H9 (cell line): ENCODE measurements around the gene IL1RAPL1. TPM values are rescaled to one million over a fixed set of nuclear protein-coding genes. Genes with fewer than 3 reads are reported as not detected.

ENCODE experiments used
- DNase-seq: peaks from one replicate; pipeline ENCODE4 v3.0.0-alpha.2; 2017
- H2AFZ ChIP-seq: one replicate; pipeline ENCODE4 v1.6.1; 2013; ENCODE audit warnings: mild to moderate bottlenecking, low read length, control low read depth, moderate library complexity
- H2AK5ac ChIP-seq: 2 replicates; pipeline ENCODE4 v1.6.1; 2013; ENCODE audit warnings: low read length, control low read depth, mixed read lengths; ENCODE audit not compliant: insufficient read length
- H2BK120ac ChIP-seq: one replicate; pipeline ENCODE4 v1.6.1; 2013; ENCODE audit warnings: low read depth, mild to moderate bottlenecking, low read length, control low read depth, inconsistent platforms; ENCODE audit not compliant: poor library complexity, severe bottlenecking
- H2BK12ac ChIP-seq: 2 replicates; pipeline ENCODE4 v1.6.1; 2013; ENCODE audit warnings: low read length, control low read depth, mixed read lengths, low read depth; ENCODE audit not compliant: insufficient read length
- H2BK15ac ChIP-seq: 2 replicates; pipeline ENCODE4 v1.6.1; 2013; ENCODE audit warnings: low read depth, low read length, control low read depth
- H2BK20ac ChIP-seq: one replicate; pipeline ENCODE4 v1.6.1; 2013; ENCODE audit warnings: low read depth, mild to moderate bottlenecking, low read length, control low read depth, inconsistent platforms; ENCODE audit not compliant: poor library complexity, severe bottlenecking
- H2BK5ac ChIP-seq: 2 replicates; pipeline ENCODE4 v1.6.1; 2013; ENCODE audit warnings: low read length, control low read depth, mixed read lengths; ENCODE audit not compliant: insufficient read length
- H3K14ac ChIP-seq: 2 replicates; pipeline ENCODE4 v1.6.1; 2013; ENCODE audit warnings: low read length, control low read depth; ENCODE audit not compliant: insufficient read depth
- H3K18ac ChIP-seq: 2 replicates; pipeline ENCODE4 v1.6.1; 2013; ENCODE audit warnings: low read depth, mild to moderate bottlenecking, mixed read lengths, low read length, control low read depth; ENCODE audit not compliant: insufficient read length
- H3K23ac ChIP-seq: 2 replicates; pipeline ENCODE4 v1.6.1; 2013; ENCODE audit warnings: low read length, control low read depth, mixed read lengths, low read depth; ENCODE audit not compliant: insufficient read length
- H3K23me2 ChIP-seq: 2 replicates; pipeline ENCODE4 v1.6.1; 2013; ENCODE audit warnings: low read depth, mild to moderate bottlenecking, mixed read lengths, low read length, control low read depth; ENCODE audit not compliant: insufficient read length, poor library complexity, severe bottlenecking
- H3K27ac ChIP-seq: 2 replicates; pipeline ENCODE4 v1.5.1; 2013; ENCODE audit warnings: low read length, control low read depth, mixed read lengths, low read depth; ENCODE audit not compliant: insufficient read length
- H3K27me3 ChIP-seq: 2 replicates; pipeline ENCODE4 v1.6.1; 2013; ENCODE audit warnings: low read length, control low read depth, inconsistent platforms; ENCODE audit not compliant: insufficient read depth
- H3K4ac ChIP-seq: 2 replicates; pipeline ENCODE4 v1.6.1; 2013; ENCODE audit warnings: low read depth, mild to moderate bottlenecking, control low read depth, inconsistent platforms, low read length, moderate library complexity
- H3K4me1 ChIP-seq: 2 replicates; pipeline ENCODE4 v1.6.1; 2013; ENCODE audit warnings: low read length, control low read depth, inconsistent platforms; ENCODE audit not compliant: insufficient read depth
- H3K4me2 ChIP-seq: 2 replicates; pipeline ENCODE4 v1.6.1; 2013; ENCODE audit warnings: low read length, control low read depth, mixed read lengths; ENCODE audit not compliant: insufficient read length, insufficient read depth
- H3K56ac ChIP-seq: 2 replicates; pipeline ENCODE4 v1.6.1; 2013; ENCODE audit warnings: low read depth, mild to moderate bottlenecking, mixed read lengths, low read length, control low read depth; ENCODE audit not compliant: insufficient read length
- H3K79me1 ChIP-seq: 2 replicates; pipeline ENCODE4 v1.6.1; 2013; ENCODE audit warnings: low read depth, mild to moderate bottlenecking, moderate library complexity, low read length, control low read depth, inconsistent platforms; ENCODE audit not compliant: insufficient read depth, poor library complexity, severe bottlenecking
- H3K79me2 ChIP-seq: 2 replicates; pipeline ENCODE4 v1.6.1; 2013; ENCODE audit warnings: low read length, control low read depth, inconsistent platforms; ENCODE audit not compliant: insufficient read depth
- H3K9ac ChIP-seq: 2 replicates; pipeline ENCODE4 v1.6.1; 2013; ENCODE audit warnings: low read length, control low read depth, mixed read lengths; ENCODE audit not compliant: insufficient read length; ENCODE audit errors: extremely low read depth
- H3K9me3 ChIP-seq: one replicate; pipeline ENCODE4 v1.6.1; 2013; ENCODE audit warnings: low read depth, low read length, inconsistent platforms; ENCODE audit not compliant: control insufficient read depth
- H3T11ph ChIP-seq: one replicate; pipeline ENCODE4 v1.6.1; 2013; ENCODE audit warnings: mild to moderate bottlenecking, low read length, control low read depth, inconsistent platforms
- H4K20me1 ChIP-seq: one replicate; pipeline ENCODE4 v1.6.1; 2013; ENCODE audit not compliant: control insufficient read depth, insufficient read length, insufficient read depth
- H4K5ac ChIP-seq: 2 replicates; pipeline ENCODE4 v1.6.1; 2013; ENCODE audit warnings: low read depth, mild to moderate bottlenecking, mixed read lengths, low read length, control low read depth; ENCODE audit not compliant: insufficient read length
- H4K8ac ChIP-seq: replicated peaks from 2 replicates; pipeline ENCODE4 v1.6.1; 2013; ENCODE audit warnings: low read length, control low read depth, mixed read lengths, low read depth; ENCODE audit not compliant: insufficient read length
- H4K91ac ChIP-seq: 2 replicates; pipeline ENCODE4 v1.6.1; 2013; ENCODE audit warnings: low read depth, mild to moderate bottlenecking, moderate library complexity, mixed read lengths, low read length, control low read depth; ENCODE audit not compliant: insufficient read length
- H3K27ac Mint-ChIP-seq, 3 experiments: 2 replicates in 2 of 3; 3 replicates in 1 of 3; pipeline ENCODE4 v1.8.0; 2020 to 2021; ENCODE audit warnings: mixed read lengths in 3 of 3, mild to moderate bottlenecking in 1 of 3, moderate library complexity in 1 of 3
- H3K27me3 Mint-ChIP-seq: 2 replicates; pipeline ENCODE4 v1.8.0; 2021; ENCODE audit warnings: low read depth, mild to moderate bottlenecking, moderate library complexity, mixed read lengths
- H3K36me3 Mint-ChIP-seq, 3 experiments: 2 replicates in 2 of 3; 3 replicates in 1 of 3; pipeline ENCODE4 v1.8.0; 2020 to 2021; ENCODE audit warnings: low read depth in 3 of 3, mixed read lengths in 3 of 3; ENCODE audit not compliant: insufficient read depth in 1 of 3
- H3K4me1 Mint-ChIP-seq, 2 experiments: 2 replicates each; pipeline ENCODE4 v1.8.0; 2020; ENCODE audit warnings: mixed read lengths in 2 of 2
- H3K4me3 Mint-ChIP-seq, 2 experiments: 2 replicates in 1 of 2; 3 replicates in 1 of 2; pipeline ENCODE4 v1.8.0; 2020 to 2021; ENCODE audit warnings: mild to moderate bottlenecking in 2 of 2, mixed read lengths in 2 of 2, moderate library complexity in 1 of 2
- H3K9me3 Mint-ChIP-seq, 2 experiments: 2 replicates in 1 of 2; 3 replicates in 1 of 2; pipeline ENCODE4 v1.8.0; 2020; ENCODE audit warnings: mild to moderate bottlenecking in 2 of 2, mixed read lengths in 2 of 2, moderate library complexity in 1 of 2
- WGBS: extraction: QIAGEN DNeasy Blood & Tissue Kit; methylation state at CpG from one replicate; pipeline ENCODE4 v1.1.7; 2013; ENCODE audit warnings: missing lambda C conversion rate, low lambda C conversion rate, mixed read lengths; ENCODE audit not compliant: insufficient read length; ENCODE audit errors: extremely low coverage; 5-methylcytosine and 5-hydroxymethylcytosine counted together
- total RNA-seq: library from RNA; stranded (reverse); gene quantifications from 2 replicates; pipeline ENCODE4 v1.2.1, GENCODE V29; 2021
- TF ChIP-seq, protein P1 (sequence below): fragments of 200-600 bp; sonication (generic); conservative IDR thresholded peaks from 3 replicates; pipeline ENCODE4 v1.8.0; 2021; ENCODE audit warnings: antibody characterized with exemption, mild to moderate bottlenecking

The IL1RAPL1 gene
- total RNA-seq, 1 experiment from 2014 or later = 0.31 TPM

DNA sequence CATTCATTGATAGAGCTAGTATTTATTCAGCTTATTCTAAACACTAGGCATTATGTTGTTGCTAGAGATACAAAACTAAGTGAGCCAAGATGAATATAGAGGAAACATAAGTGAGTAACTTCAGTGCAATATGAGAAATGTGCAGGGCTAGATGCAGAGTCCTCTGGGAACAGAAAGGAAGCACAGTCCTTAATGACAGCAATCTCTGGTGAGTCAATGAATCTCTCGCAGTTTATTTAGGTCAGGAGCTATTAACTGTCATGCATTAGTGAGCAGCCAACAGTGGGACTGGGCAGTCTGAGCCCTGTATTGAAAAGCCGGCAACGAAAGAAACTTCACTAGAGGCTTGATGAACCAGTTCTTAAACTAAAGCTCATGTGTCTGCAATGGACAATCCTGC lies 1030.0 kb downstream of the IL1RAPL1 start:
- Histone ChIP-seq H3K27me3 (no peaks in the 10 kb centered on the region), H2AK5ac (no peak overlapping the region), H3K79me1 (no peaks in the 10 kb centered on the region), H4K5ac (no peak overlapping the region), H3K14ac (no peak overlapping the region), H2BK120ac (no peak overlapping the region), H3K4me2 (no peak overlapping the region), H4K91ac (no peak overlapping the region), H3K9ac (no peak overlapping the region), H3K56ac (no peak overlapping the region), H3K4ac (no peak overlapping the region), H3K27ac (no peak overlapping the region), H2AFZ (no peak overlapping the region), H4K8ac (no peak overlapping the region), H2BK15ac (no peak overlapping the region), H3K23ac (no peak overlapping the region), H2BK5ac (no peak overlapping the region), H3K18ac (no peak overlapping the region), H2BK20ac (no peak overlapping the region), H4K20me1 (no peaks in the 10 kb centered on the region), H3K23me2 (no peaks in the 10 kb centered on the region), H3K4me1 (no peaks in the 10 kb centered on the region), H3T11ph (no peak overlapping the region), H3K9me3 (no peaks in the 10 kb centered on the region), H3K79me2 (no peaks in the 10 kb centered on the region), H2BK12ac (no peak overlapping the region)
- peaks cover 0 to 2% (median 0%) of the 10 kb centered on the region in 3 experiments; a peak in 2 of 7 replicates for H3K36me3 Mint-ChIP-seq
- H3K4me3 Mint-ChIP-seq = no peak overlapping the region
- TF ChIP-seq, protein P1, sequence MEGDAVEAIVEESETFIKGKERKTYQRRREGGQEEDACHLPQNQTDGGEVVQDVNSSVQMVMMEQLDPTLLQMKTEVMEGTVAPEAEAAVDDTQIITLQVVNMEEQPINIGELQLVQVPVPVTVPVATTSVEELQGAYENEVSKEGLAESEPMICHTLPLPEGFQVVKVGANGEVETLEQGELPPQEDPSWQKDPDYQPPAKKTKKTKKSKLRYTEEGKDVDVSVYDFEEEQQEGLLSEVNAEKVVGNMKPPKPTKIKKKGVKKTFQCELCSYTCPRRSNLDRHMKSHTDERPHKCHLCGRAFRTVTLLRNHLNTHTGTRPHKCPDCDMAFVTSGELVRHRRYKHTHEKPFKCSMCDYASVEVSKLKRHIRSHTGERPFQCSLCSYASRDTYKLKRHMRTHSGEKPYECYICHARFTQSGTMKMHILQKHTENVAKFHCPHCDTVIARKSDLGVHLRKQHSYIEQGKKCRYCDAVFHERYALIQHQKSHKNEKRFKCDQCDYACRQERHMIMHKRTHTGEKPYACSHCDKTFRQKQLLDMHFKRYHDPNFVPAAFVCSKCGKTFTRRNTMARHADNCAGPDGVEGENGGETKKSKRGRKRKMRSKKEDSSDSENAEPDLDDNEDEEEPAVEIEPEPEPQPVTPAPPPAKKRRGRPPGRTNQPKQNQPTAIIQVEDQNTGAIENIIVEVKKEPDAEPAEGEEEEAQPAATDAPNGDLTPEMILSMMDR = no peak
- H3K27ac Mint-ChIP-seq = no peak overlapping the region
- peaks cover 4 to 36% of the 10 kb centered on the region in 2 experiments for H3K9me3 Mint-ChIP-seq
- WGBS = no CpG with 5 or more reads among the region's 3 CpGs
- DNase-seq = no peak
- H3K4me1 Mint-ChIP-seq = peaks cover 6 to 12% of the 10 kb centered on the region in 2 experiments
- H3K27me3 Mint-ChIP-seq = no peaks in the 10 kb centered on the region
